NCI-H226 (cell line): ENCODE measurements around the gene WDTC1.

Source experiments
- DNase-seq: peaks from one replicate; pipeline ENCODE4 v3.0.0-alpha.2; 2015

WDTC1 gene

GRCh38 chr1:27338751-27339150 lies 104.3 kb downstream of the WDTC1 start:
- no peak for DNase-seq

DNA sequence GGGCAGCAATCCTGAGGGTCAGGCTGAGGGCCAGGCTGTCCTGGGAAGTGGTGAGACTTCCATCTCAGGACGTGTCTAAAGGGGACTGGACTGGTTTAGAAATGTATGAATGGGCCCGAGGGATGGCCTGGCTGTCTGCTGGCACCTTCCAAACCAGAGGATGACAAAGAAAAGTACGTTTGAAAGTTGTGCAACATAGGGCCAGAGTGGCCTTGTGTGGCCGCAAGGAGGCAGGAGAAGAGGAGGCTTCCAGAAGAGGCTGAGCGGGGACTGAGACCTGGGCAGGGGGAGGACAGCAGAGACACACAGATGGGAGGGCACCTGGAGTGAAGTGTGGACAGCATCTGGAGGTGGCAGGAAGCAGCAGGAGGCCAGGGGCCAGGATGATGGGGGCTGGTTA lies 104.8 kb downstream of the WDTC1 start:
- no peak for DNase-seq

DNA sequence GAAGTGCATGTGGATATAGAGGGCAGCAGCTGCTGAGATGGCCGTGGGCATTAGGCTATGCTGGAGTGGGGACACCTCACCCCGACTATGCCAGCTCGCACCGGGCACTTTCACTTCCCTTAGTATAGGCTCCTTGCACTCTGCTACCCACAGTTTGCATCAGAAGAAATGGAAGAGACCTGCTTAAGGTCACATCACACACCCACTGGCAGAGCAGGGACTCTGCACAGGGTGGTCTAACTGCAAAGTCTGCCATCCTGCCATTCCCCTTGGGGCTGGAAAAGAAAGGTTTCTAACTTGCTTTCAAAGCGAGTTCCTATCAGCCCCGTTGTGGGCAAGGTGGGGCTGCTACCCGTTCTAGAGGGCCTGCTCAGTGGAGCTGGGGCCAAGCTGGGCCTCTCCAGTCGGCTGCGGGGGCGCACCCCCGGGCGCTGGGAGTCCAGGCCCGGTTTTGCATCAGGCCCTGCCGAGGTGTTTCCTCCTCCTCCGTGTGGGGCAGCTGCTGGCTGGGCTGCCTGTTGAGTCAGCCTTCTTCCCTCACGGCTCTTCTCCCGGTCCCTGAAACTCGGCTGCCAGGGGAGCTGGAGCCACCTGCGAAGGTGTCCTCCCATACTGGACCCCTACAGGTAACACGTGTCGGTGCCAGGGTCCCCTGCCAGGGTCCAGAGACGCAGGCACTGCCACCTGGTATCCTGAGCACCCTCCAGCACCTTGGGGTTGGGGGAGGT lies 107.3 kb downstream of the WDTC1 start, which contains the start of gene SYTL1:
TSS of gene SYTL1 (plus strand) at position 498 of the 728 bp plus-strand sequence. CDS start 3,313 bp downstream, outside the sequence.
- peak; percentile 78 for DNase-seq

- DNase-seq, result no peak
Measured at GRCh38 chr1:27342391-27342777, 108.0 kb downstream of the WDTC1 start.

DNA sequence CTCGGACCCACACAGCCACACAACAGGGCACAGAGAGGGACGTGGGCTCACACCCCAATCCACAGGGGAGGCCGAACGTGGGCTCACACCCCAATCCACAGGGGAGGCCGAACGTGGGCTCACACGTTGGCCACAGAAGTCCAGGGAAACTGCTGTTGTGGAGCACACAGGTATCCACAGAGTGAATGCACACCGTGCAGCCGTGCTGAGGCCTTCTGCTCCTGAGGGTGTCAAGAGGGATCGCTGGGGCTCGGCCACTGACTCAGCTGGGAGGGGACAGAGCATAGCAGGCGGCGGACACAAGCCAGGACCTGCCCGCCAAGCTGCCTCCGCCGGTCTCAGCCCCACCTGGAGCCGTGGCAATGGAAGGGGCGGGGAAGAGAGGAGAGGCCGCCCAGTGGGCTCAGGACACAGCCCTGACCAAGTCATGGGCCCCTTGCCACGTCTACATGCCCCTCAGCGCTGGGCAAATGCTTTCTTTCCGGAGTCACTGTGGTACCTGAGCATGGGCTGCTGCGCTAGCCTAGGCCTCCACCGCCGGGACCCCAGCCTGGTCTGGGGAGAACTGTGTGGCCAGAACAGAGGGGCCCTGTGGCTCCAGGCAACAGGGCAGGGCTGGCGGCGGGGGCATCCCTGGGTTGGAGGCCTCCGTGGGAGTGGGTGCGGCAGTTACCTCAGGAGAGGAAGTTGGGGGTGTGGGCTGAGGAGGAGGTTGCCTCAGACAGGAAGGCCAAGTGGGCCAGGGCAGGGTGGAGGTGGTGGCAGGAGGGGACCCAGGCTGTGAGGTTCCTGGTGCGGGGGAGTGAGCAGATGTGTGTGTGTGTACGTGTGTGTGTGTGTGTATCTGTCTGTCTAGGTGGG lies 108.6 kb downstream of the WDTC1 start:
- no peak for DNase-seq

DNA sequence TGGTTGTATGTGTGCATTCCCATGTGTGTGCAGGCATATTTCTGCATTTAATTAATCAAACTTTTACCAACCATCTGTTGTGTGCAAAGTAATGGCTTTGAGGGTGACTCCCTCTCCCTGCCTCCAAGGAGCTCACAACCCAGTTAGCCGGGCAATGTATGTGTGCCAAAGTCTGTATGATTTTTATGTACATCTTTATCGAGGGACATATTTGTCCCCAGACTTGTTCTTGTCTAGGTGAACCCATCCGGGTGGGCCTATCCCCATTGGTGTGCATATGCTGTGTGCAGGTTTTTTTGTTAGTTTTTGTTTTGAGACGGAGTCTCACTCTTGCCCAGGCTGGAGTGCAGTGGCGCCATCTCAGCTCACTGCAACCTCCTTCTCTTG lies 109.2 kb downstream of the WDTC1 start:
- no peak for DNase-seq

DNA sequence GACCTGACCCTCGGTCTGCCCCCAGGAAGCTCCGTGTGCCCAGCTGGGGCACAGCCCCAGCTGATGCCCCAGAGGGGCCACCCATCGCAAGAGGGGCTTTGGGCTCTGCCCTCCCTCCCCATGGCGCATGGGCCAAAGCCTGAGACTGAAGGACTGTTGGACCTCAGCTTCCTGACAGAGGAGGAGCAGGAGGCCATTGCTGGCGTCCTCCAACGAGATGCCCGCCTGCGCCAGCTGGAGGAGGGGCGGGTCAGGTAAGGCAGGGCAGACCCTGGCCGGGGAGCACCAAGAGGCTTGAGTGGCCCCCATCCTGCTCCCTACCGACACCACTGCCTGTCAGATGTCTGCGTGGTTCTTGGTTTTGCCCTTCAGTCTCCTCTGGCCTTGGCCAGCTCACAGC lies 110.8 kb downstream of the WDTC1 start:
- no peak for DNase-seq

- no peak for DNase-seq
Measured at GRCh38 chr1:27346357-27346756, 111.9 kb downstream of the WDTC1 start.

GRCh38 chr1:27346991-27347624 lies 112.7 kb downstream of the WDTC1 start:
- DNase-seq, result no peak

DNA sequence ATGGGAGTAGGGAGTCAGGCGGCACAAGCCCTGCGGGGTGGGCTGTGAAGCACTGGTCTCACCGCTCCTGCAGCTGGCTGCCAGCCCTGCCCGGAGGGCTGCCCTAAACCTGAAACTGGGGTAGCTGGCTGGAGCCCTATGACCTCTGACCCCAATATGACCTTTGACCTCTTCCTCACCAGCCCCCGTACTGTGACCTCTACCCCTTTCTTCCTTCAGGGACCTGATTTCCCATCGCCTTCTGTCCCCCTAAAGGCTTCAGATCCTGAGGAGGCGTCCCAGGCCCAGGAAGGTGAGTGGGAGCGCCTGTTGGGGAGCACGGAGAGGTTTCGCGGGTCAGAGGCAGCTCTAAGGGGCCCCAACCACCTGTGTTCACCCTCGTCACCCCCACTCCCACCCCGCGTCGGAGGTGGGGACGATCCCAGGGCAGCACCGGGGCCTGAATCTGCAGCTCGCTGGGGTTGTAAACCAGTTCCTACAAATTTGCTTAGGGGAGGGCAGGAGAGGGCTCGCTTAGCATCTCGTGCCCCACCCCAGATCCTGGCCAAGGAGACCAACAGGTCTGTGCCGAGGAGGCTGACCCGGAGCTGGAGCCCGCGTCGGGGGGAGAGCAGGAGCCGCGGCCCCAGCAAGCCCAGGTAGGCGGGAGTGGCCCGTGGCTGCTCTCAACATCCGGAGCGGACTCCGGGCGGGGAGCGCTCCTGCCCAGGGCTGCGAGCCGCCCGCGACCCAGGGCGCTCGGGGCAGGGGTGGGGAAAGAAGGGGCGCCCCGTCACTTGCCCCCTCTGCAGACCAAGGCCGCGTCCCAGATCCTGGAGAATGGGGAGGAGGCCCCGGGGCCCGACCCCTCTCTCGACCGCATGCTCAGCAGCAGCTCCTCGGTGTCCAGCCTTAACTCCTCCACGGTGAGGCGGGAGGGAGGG lies 114.7 kb downstream of the WDTC1 start:
- DNase-seq, result peak; percentile 66

GRCh38 chr1:27349784-27350662 lies 115.6 kb downstream of the WDTC1 start:
- peak; percentile 63 for DNase-seq

GRCh38 chr1:27350663-27351540 lies 116.5 kb downstream of the WDTC1 start:
- no peak for DNase-seq

GRCh38 chr1:27351541-27352107 lies 117.2 kb downstream of the WDTC1 start:
- DNase-seq, result no peak

- DNase-seq, result no peak
Measured at GRCh38 chr1:27353166-27353565, 118.7 kb downstream of the WDTC1 start.

DNA sequence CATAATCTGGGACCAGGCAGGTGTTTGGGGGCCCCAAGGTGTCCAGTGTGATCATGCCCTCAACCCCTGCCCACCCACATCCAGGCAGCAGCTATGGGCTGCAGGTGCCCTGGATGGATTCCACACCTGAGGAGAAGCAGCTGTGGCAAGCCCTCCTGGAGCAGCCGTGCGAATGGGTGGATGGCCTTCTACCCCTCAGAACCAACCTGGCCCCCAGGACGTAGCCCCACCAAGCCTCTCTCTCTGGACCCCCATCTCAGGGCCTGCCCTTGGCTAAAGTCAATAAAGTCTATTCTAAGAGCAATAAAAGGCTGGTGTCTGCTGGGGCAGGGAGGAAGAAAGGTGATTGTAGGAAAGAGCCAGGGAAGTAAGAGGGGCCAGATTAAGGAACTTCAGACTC lies 119.2 kb downstream of the WDTC1 start:
- DNase-seq, result no peak

- no peak for DNase-seq
Measured at GRCh38 chr1:27355683-27356082, 121.3 kb downstream of the WDTC1 start.

DNA sequence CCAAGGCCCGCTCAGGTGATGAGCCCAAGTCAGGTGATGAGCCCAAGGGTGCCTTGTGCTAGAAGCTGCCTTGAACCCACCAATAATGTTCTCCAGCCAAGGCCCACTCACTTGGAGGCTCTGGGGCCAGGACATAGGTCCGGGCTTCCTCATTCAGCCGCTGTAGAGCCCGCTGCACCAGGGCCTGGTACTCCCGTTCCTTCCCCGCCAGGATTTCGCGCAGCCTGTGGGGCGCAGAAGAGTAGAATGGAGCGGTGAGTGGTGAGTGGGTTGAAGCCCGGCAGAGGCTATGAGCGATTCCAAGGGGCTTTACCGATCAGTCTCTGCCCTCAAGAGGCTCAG lies 121.8 kb downstream of the WDTC1 start:
- DNase-seq, result no peak

- peak; percentile 91 for DNase-seq
Measured at GRCh38 chr1:27356619-27357280, 122.3 kb downstream of the WDTC1 start.

DNA sequence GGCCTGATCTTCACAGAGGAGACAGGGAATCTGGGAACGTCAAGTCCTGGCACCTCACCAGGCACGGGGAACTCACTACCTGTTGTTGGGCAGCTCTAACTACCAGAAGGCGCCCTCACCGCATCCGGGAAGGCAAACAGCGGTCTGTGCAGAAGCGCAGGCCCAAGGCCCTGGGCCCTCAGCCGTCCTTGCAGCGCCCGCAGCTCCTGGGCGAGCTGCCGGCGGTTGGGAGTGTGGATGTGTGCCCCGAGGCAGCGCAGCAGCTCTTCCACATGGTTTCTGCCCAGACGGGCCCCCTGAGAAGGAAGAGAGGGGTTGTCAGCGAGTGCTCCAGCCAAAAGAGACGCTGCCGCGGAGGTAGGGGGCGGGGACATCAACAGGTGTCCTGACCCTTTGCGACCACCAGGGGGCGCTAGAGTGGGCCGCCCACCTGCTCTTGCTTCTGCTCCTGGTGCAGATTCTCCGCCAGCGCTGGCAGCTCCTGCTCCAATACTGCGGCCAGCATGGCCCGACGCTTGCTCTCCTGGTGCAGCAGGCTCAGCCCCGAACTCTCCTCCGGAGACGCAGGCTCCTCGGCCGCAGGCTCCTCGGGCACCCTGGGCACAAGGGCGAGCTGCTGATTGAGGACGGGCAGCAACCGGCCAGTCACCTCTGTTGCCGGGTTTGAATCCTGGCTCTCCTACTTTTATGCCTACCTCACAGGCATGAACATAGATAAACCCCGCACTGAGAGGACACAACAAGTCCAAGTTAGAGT lies 123.0 kb downstream of the WDTC1 start:
- peak; percentile 25 for DNase-seq
